Activated CD8-positive, alpha-beta memory T cell treated with anti-CD3 and anti-CD28 coated beads for 36 hours (primary cell): ENCODE measurements around the gene SLC35A1. TPM values are rescaled to one million over a fixed set of nuclear protein-coding genes. Genes with fewer than 3 reads are reported as not detected.
"Not testable (repeated sequence)": the region's sequence is repeated elsewhere in the genome, so short reads cannot be mapped to it uniquely, and the experiment has no call there.

Source experiments
- CTCF ChIA-PET: fragments of 350-600 bp; sonication (Branson Sonifier 250); formaldehyde crosslinking; loops from one replicate; lab custom pipeline; 2021; ENCODE audit warnings: antibody characterized with exemption; lab: Charles Lee
- POLR2A ChIA-PET: fragments of 350-600 bp; sonication (Branson Sonifier 250); formaldehyde crosslinking; loops from one replicate; lab custom pipeline; 2021; ENCODE audit warnings: antibody characterized with exemption; lab: Charles Lee
- total RNA-seq, 2 experiments: library from RNA; stranded (reverse); gene quantifications; one replicate each; pipeline ENCODE4 v1.2.3, GENCODE V29; 2021

SLC35A1 gene
- 1 to 10 TPM; 9.5 TPM for total RNA-seq

- ChIA-PET POLR2A (interaction anchor here (1.0 kb wide), 1 partner anchor 64 kb away, joined by 4 read pairs; no protein-coding TSS in a partner anchor), CTCF (interaction anchor here (1.4 kb wide), 1 partner anchor 317 kb away, joined by 4 read pairs; no protein-coding TSS in a partner anchor)
Measured at GRCh38 chr6:87472525-87473418, at the start of gene SLC35A1. Gene SLC35A1 (plus strand): TSS chr6:87472974. CDS start chr6:87473004, 30 bp downstream.

- ChIA-PET POLR2A (no interaction called here), CTCF (no interaction called here)
Measured at GRCh38 chr6:87426789-87427188, 46.0 kb upstream of the SLC35A1 start.

GRCh38 chr6:87430499-87430898, 42.3 kb upstream of the SLC35A1 start:
- POLR2A ChIA-PET, result no interaction called here
- CTCF ChIA-PET, result interaction anchor here (1.3 kb wide), 1 partner anchor 34 kb away, joined by 3 read pairs; no protein-coding TSS in a partner anchor

GRCh38 chr6:87431263-87431662, 41.5 kb upstream of the SLC35A1 start:
- ChIA-PET CTCF (no interaction called here), POLR2A (no interaction called here)

- ChIA-PET CTCF (no interaction called here), POLR2A (no interaction called here)
Measured at GRCh38 chr6:87436435-87436834, 36.3 kb upstream of the SLC35A1 start.

GRCh38 chr6:87441711-87442110, 31.1 kb upstream of the SLC35A1 start:
- POLR2A ChIA-PET, result no interaction called here
- CTCF ChIA-PET, result no interaction called here

GRCh38 chr6:87444362-87444761, 28.4 kb upstream of the SLC35A1 start:
- CTCF ChIA-PET, result no interaction called here

GRCh38 chr6:87465051-87465450, 7.7 kb upstream of the SLC35A1 start:
- ChIA-PET CTCF (no interaction called here), POLR2A (no interaction called here)

More at GRCh38 chr6:87444362-87444761, 28.4 kb upstream of the SLC35A1 start:
- POLR2A ChIA-PET, result no interaction called here

GRCh38 chr6:87473419-87473903, 687 bp downstream of the SLC35A1 start:
- ChIA-PET POLR2A (interaction anchor here (0.5 kb wide), 1 partner anchor 226 kb away, joined by 4 read pairs; no protein-coding TSS in a partner anchor), CTCF (interaction anchor here (1.4 kb wide), 1 partner anchor 317 kb away, joined by 4 read pairs; no protein-coding TSS in a partner anchor)

GRCh38 chr6:87481931-87482330, 9.2 kb downstream of the SLC35A1 start:
- ChIA-PET POLR2A (no interaction called here), CTCF (interaction anchor here (0.7 kb wide), 1 partner anchor 11 kb away, joined by 3 read pairs; no protein-coding TSS in a partner anchor)

GRCh38 chr6:87482366-87482765, 9.6 kb downstream of the SLC35A1 start:
- ChIA-PET CTCF (no interaction called here), POLR2A (no interaction called here)

- CTCF ChIA-PET, result no interaction called here
- POLR2A ChIA-PET, result no interaction called here
Measured at GRCh38 chr6:87483929-87484328, 11.2 kb downstream of the SLC35A1 start.

- CTCF ChIA-PET, result no interaction called here
- POLR2A ChIA-PET, result no interaction called here
Measured at GRCh38 chr6:87484491-87484890, 11.7 kb downstream of the SLC35A1 start.

GRCh38 chr6:87487555-87487954, 14.8 kb downstream of the SLC35A1 start:
- CTCF ChIA-PET, result no interaction called here
- POLR2A ChIA-PET, result no interaction called here

GRCh38 chr6:87489326-87489725, 16.6 kb downstream of the SLC35A1 start:
- POLR2A ChIA-PET, CTCF ChIA-PET: not testable (repeated sequence)

- ChIA-PET CTCF (no interaction called here), POLR2A (interaction anchor here (0.5 kb wide), 1 partner anchor 205 kb away, joined by 7 read pairs; no protein-coding TSS in a partner anchor)
Measured at GRCh38 chr6:87494761-87495422, 22.1 kb downstream of the SLC35A1 start.

GRCh38 chr6:87498048-87498447, 25.3 kb downstream of the SLC35A1 start:
- CTCF ChIA-PET, result no interaction called here

GRCh38 chr6:87501809-87502572, 29.2 kb downstream of the SLC35A1 start:
- POLR2A ChIA-PET, result no interaction called here
- CTCF ChIA-PET, result no interaction called here

More at GRCh38 chr6:87498048-87498447, 25.3 kb downstream of the SLC35A1 start:
- POLR2A ChIA-PET, result no interaction called here

GRCh38 chr6:87504441-87504840, 31.7 kb downstream of the SLC35A1 start:
- POLR2A ChIA-PET, result interaction anchor here (0.6 kb wide), 1 partner anchor 139 kb away, joined by 3 read pairs; no protein-coding TSS in a partner anchor
- CTCF ChIA-PET, result no interaction called here
